Glomerular visceral epithelial cell (primary cell): ENCODE results near the gene BBOF1.
"Not testable (repeated sequence)": the region's sequence is repeated elsewhere in the genome, so short reads cannot be mapped to it uniquely, and the experiment has no call there.

ENCODE experiments used
- DNase-seq: peaks from one replicate; pipeline ENCODE4 v3.0.0-alpha.2; 2016; ENCODE audit errors: extremely low spot score

The BBOF1 gene, protein sequence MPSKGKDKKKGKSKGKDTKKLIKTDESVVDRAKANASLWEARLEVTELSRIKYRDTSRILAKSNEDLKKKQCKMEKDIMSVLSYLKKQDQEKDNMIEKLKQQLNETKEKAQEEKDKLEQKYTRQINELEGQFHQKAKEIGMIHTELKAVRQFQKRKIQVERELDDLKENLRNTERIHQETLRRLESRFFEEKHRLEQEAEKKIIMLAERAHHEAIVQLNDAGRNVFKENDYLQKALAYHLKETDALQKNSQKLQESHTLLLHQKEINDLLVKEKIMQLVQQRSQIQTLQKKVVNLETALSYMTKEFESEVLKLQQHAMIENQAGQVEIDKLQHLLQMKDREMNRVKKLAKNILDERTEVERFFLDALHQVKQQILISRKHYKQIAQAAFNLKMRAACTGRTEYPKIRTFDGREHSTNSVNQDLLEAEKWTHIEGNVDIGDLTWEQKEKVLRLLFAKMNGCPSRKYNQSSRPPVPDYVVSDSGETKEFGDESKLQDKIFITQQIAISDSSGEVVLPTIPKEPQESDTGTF

DNA sequence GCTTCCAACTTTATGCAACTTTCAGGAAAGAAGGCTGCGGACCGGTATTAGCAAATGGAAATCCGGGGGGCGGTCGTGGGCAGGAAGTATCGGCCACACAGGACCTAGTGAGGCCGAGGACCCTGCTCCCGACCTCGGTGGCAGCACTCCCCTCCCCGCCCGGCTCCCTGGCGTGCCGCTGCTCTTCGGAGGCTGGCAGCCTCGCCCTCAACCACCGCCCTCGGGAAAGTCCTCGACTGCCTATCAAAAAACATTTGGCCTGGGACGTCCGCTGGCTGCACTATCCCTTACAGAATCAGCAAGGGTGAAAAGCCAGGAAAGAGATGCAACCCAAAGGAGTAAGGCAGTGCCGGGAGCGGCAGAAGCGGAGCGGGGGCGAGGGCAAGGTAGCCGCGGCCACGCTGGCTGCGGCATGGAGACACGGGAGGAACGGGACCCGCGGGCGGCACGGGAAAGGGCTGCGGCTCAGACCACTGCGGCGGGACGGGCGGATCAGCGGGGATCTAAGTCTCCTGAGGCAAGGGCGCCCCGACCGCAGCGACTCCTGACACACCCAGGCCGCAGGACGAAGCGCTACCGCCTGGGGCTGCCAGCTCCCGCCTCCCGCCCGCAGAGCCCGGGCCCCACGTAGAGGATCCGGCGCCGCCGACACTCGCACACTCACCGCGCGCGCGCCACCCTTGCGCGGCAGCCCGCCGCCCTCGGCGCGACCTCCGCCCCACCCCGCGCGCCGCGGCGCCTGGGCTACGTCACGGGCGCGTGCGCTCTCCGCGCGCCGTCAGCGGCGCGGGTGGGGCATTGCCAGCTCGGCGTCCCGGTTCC lies at the start of gene BBOF1, which contains the start of gene ENTPD5:
Gene BBOF1 (plus strand): TSS at position 764 of the 822 bp plus-strand sequence. CDS start 130 bp downstream, outside the sequence.
Gene ENTPD5 (minus strand): TSS at position 703 of the 822 bp plus-strand sequence. CDS start 31,186 bp downstream, outside the sequence.
- DNase-seq = peak; percentile 92

- no peak for DNase-seq
Measured at GRCh38 chr14:73973497-73973896, 45.7 kb upstream of the BBOF1 start.

- peak; percentile 9 for DNase-seq
Measured at GRCh38 chr14:73976125-73976524, 43.0 kb upstream of the BBOF1 start.

- DNase-seq = no peak
Measured at GRCh38 chr14:73977896-73978295, 41.3 kb upstream of the BBOF1 start.

DNA sequence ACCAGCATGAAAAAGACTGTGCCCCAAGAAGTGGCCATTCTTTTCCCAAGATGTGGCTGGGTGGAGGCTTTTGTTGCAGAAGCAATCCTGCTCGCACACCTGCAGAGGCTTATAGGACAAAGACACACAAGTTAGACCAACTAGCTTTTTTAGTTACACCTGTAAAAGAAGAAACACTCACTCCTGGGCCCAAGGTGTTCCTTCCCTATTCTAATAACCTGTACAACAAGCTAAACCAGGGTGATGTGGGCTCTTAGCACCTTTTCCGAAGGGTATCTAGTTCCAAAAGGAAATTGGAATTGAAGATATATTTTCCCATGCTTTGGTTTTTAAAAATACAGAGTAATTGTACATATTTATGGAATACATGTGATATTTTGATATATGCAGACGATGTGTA lies 31.1 kb upstream of the BBOF1 start:
- no peak for DNase-seq

DNA sequence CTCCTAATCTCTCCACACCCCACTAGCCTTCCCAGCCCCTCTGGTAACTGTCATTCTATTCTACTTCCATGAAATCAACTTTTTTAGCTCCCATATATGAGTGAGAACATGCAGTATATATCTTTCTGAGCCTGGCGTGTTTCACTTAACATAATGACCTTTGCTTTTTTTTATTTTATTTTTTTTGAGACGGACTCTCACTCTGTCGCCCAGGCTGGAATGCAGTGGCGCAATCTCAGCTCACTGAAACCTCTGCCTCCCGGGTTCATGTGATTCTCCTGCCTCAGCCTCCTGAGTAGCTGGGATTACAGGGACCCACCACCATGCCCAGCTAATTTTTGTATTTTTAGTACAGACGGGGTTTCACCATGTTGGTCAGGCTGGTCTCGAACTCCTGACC lies 30.5 kb upstream of the BBOF1 start:
- not testable (repeated sequence) for DNase-seq

- no peak for DNase-seq
Measured at GRCh38 chr14:73991092-73991491, 28.1 kb upstream of the BBOF1 start.

GRCh38 chr14:73994926-73995325 lies 24.2 kb upstream of the BBOF1 start:
- DNase-seq = not testable (repeated sequence)

GRCh38 chr14:73995977-73996378 lies 23.2 kb upstream of the BBOF1 start:
- DNase-seq = no peak

DNA sequence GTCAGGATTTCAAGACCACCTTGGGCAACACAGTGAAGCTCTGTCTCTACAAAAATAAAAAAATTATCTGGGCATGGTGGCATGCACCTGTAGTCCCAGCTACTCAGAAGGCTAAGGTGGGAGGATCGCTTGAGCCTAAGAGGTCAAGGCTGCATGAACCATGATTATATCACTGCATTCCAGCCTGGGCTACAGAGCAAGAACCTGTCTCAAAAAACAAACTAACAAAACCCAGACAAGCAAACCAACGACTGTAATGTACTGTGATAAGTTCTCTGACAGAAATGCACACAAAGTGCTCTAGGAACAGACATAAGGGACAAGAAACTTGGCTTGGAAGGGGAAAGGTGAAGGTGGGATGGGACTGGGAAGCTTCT lies 22.4 kb upstream of the BBOF1 start:
- DNase-seq = no peak

DNA sequence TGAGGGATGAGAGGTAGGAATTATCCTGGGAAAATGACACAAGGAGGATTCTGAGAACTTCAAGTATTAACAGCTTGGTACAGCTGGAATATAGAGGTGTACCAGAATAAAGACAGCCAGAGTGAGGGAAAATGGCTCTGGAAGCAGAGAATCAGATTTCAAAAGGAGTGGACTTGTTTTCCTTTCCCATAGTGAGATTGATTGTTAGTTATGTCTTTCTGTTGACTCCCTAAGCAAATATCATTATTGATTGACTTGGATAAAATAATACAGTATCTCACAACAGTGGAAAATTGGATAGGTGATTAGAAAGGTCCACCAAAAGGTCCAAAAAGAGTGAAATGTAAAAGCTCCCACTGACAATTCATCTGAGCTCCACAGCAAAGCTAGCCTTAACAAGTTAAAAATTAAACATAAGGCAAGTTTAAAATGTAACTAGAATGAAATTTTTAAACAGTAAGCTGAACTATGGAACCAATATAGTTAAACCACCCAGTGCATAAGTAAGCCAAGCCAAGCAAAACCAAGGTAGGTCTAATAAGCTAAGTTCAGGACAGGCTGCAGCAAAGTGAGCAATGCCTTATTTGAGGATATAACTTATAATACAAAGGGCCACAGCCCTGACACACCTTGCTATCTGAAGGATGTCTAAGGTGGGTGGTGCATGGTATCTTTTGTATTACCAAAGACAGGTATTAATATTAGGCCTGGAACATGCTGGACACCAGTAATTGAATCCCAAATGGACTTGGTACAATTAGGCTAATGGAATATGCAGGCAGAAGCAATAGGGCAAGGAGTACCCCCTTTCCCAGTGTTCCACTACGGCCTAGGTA lies 21.8 kb upstream of the BBOF1 start:
- DNase-seq = no peak

- DNase-seq = no peak
Measured at GRCh38 chr14:73997944-73998447, 21.2 kb upstream of the BBOF1 start.

GRCh38 chr14:73998726-73999125 lies 20.4 kb upstream of the BBOF1 start:
- no peak for DNase-seq

- not testable (repeated sequence) for DNase-seq
Measured at GRCh38 chr14:74005664-74006063, 13.5 kb upstream of the BBOF1 start.

- no peak for DNase-seq
Measured at GRCh38 chr14:74008843-74009499, 10.2 kb upstream of the BBOF1 start.

GRCh38 chr14:74014299-74014698 lies 4.8 kb upstream of the BBOF1 start:
- DNase-seq = peak; percentile 27

DNA sequence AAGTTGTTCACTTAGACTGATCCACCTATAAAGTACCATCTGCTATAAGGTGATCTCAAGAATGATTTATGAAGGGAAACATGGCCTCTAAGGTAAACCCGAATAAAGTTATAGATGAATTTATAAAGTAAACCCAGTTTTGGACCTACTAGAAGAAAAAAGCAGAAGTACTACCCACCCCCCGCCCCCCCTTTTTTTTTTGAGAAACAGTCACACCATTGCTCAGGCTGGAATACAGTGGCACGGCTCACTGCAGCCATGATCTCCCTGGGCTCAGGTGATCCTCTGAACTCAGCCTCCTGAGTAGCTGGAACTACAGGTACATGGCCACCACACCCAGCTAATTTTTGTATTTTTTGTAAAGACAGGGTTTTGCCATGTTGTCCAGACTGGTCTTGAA lies 4.0 kb upstream of the BBOF1 start:
- no peak for DNase-seq

DNA sequence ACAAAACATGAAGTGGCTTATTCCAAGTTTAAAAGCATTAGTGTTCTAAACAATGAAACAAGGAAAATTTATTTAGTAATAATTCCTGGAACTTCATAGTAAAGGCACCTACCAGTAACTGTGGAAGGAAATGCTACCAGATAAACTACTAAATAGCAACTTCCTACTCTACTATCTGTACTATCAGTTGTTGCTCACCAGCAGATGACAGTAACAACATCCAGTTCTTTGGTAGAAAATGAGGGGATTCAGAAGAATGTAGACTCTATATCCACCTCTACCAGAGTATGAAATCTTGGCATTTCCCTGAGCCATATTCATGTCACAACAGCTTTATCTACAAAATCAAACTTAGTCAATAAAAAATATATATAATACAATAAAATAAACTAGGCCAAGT lies 3.2 kb upstream of the BBOF1 start:
- no peak for DNase-seq

DNA sequence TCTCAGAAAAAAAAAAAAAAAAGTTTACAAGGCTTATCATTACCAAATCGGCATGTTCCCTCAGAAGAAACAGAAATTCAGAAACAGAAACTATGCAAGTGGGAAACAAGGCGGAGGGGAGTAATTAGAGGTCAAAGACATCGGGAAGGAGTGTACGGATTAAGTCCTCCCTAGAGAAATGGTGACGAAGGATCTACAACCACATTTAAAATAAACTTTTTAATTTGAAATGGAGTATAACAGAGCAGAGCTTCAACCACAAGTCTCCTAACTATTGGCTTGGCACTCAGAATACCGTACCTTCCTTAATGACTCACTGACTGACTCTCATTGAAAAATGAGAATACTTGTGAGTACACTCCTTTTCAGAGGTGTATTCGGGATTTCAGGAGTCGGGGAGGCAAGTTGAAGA lies 969 bp upstream of the BBOF1 start:
- peak; percentile 12 for DNase-seq

DNA sequence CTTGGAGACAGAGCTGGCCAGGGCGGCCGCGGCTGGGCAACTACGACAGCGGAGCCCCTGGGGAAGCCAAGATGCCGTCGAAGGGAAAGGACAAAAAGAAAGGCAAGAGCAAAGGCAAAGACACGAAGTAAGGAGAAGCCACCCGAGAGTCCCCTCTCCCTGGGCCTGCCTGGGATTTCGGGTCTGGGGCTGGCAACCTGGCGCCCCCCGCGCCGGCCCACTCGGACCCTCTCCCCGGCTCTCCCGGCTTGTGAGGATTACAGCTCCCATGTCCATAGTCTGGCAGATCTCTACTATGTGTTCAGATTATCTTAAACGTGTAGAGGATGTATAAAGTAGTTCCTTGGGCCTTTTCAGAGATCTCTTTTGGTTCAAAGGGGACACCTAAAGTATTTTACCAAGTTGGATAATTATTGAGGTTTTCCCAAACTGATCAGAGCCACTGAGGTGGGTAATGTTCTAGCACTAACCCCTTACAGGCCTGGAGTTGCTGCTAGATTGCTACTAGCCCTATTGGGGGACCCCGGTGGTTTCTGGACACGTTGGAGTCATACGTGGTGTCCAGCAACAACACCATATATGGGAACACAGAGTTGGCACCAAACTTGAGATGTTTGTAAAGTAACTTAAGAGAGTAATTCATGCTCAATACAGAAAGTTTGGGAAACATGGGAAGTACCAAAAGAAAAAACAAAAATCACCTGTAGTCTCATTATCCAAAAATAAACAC lies 424 bp downstream of the BBOF1 start:
- DNase-seq = peak; percentile 23
